HTERT RPE-1 (cell line): Measurements from ENCODE around the gene FAM167B.

Experiments used
- in situ Hi-C: fragments of 300-500 bp; cut with MboI; formaldehyde crosslinking; loops from 4 replicates; pipeline ENCODE4 v1.14.3; 2020; ENCODE audit warnings: low sequenced_read_pairs

The FAM167B gene

GRCh38 chr1:32221980-32222755 lies 24.9 kb upstream of the FAM167B start, which contains the start of the genes EIF3I and TMEM234:
Gene EIF3I, plus strand, starts transcription at chr1:32222407. Its CDS starts 35 bp downstream, at chr1:32222442.
Gene TMEM234, minus strand, starts transcription at chr1:32222353. Its CDS starts 31 bp downstream, at chr1:32222322.
- in situ Hi-C loops, result no loop called here

- in situ Hi-C loops, result no loop called here
These were observed 23.3 kb upstream of the FAM167B start for GRCh38 chr1:32223683-32224082.

GRCh38 chr1:32224285-32224684 lies 22.7 kb upstream of the FAM167B start:
- in situ Hi-C loops, result no loop called here

- in situ Hi-C loops, result no loop called here
These were observed 18.3 kb upstream of the FAM167B start for GRCh38 chr1:32228771-32229170.

GRCh38 chr1:32231843-32232432 lies 15.1 kb upstream of the FAM167B start:
- in situ Hi-C loops, result no loop called here

- in situ Hi-C loops, result no loop called here
These were observed 14.3 kb upstream of the FAM167B start for GRCh38 chr1:32232558-32233304.

GRCh38 chr1:32234792-32235191 lies 12.2 kb upstream of the FAM167B start:
- in situ Hi-C loops, result no loop called here

- in situ Hi-C loops, result no loop called here
These were observed 7.7 kb upstream of the FAM167B start for GRCh38 chr1:32239337-32239736.

GRCh38 chr1:32239790-32240139 lies 7.3 kb upstream of the FAM167B start:
- in situ Hi-C loops, result no loop called here

GRCh38 chr1:32240140-32240951 lies 6.7 kb upstream of the FAM167B start:
- in situ Hi-C loops, result no loop called here

- in situ Hi-C loops, result no loop called here
These were observed 5.8 kb upstream of the FAM167B start for GRCh38 chr1:32241001-32241763.

- in situ Hi-C loops, result no loop called here
These were observed 4.6 kb upstream of the FAM167B start for GRCh38 chr1:32242341-32242851.

- in situ Hi-C loops, result no loop called here
These were observed 430 bp downstream of the FAM167B start for GRCh38 chr1:32247452-32247851.

GRCh38 chr1:32247983-32248889 lies 1.2 kb downstream of the FAM167B start:
- in situ Hi-C loops, result no loop called here

GRCh38 chr1:32249831-32250525 lies 3.0 kb downstream of the FAM167B start:
- in situ Hi-C loops, result no loop called here

GRCh38 chr1:32250893-32251716 lies 4.1 kb downstream of the FAM167B start, which contains the start of gene LCK:
Gene LCK, plus strand, starts transcription at chr1:32251265. Its CDS starts 23,065 bp downstream, at chr1:32274330.
- in situ Hi-C loops, result no loop called here
